GM12801 (cell line): ENCODE measurements around the gene DHRS4L2.

Experiments used
- CTCF ChIP-seq: IDR thresholded peaks from one replicate; pipeline ENCODE4 v1.5.1; 2011; ENCODE audit warnings: control low read depth; ENCODE audit not compliant: insufficient read length; ENCODE audit errors: extremely low read depth

DHRS4L2 gene

GRCh38 chr14:24037658-24038037 lies 48.9 kb downstream of the DHRS4L2 start:
- no peak for TF ChIP-seq CTCF

GRCh38 chr14:24038686-24039085 lies 50.0 kb downstream of the DHRS4L2 start:
- TF ChIP-seq CTCF: no peak

- no peak for TF ChIP-seq CTCF
Measured at GRCh38 chr14:24040692-24041091, 52.0 kb downstream of the DHRS4L2 start.

- no peak for TF ChIP-seq CTCF
Measured at GRCh38 chr14:24042746-24043145, 54.0 kb downstream of the DHRS4L2 start.

- TF ChIP-seq CTCF: no peak
Measured at GRCh38 chr14:24051176-24051788, 62.6 kb downstream of the DHRS4L2 start.

- TF ChIP-seq CTCF: no peak
Measured at GRCh38 chr14:24051789-24052655, 63.3 kb downstream of the DHRS4L2 start, which contains the start of gene CARMIL3. Gene CARMIL3, plus strand, starts transcription at chr14:24052009. Its CDS starts 145 bp downstream, at chr14:24052154.

GRCh38 chr14:24052656-24053547 lies 64.2 kb downstream of the DHRS4L2 start:
- no peak for TF ChIP-seq CTCF
